Measurements from ENCODE around the gene LTB4R.

Gene LTB4R

GRCh38 chr14:24366413-24366720, 55.1 kb downstream of the LTB4R start:
- DNase-seq (ENCODE audit: insufficient read length, low spot score), result no peak
- FAIRE-seq, result no peak

DNA sequence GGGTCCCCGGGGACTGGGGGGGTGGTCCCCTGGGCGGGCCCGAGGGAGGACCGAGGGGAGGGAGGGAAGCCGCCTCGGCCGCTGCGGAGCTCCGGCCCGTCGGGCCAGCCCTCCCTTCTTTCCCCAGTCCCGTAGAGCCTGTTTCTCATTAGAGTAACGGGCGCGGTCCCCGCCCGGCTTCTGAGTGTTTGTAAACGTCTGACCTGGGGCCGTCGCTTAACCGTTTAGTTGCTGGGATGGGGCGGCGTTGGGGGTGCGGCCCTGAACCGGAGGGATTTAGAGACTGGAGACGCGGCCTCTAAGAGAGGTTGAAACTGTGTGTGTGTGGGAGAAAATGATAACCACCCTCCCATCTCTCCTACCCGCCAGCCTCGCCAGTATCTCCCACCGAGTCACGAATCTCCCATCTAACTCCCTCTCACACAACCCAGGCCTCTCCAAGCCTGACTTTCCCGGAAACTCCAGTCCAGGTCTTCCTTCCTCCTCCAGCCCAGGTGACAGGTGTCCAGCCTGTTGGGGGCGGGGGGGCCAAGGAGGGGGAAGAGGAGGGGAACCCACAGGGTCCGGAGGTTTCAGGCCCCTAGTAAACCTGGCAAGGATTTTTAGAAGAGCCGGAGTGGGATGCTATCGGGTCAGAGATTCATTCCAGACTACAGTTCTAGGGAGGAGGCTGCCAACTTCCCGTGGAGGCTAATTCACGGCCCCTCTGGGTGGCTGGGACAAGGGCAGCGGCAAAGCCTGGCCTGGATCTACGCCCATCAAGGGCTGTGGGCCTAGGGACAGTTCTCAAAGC, 55.6 kb downstream of the LTB4R start:
- DNase-seq (ENCODE audit: insufficient read length, low spot score), result peak; percentile 65
- FAIRE-seq, result no peak
